CD4-positive, alpha-beta T cell treated with Interleukin-6 at 100 ng/mL for 8 hours (primary cell): ENCODE results near the gene HEG1.
A peak's percentile ranks its signal among the peaks of the same experiment; 100 is the strongest.
"Not testable (repeated sequence)": the region's sequence is repeated elsewhere in the genome, so short reads cannot be mapped to it uniquely, and the experiment has no call there.

Experiments used
- DNase-seq: peaks from one replicate; pipeline ENCODE4 v3.0.0-alpha.2; 2020; ENCODE audit warnings: mixed read lengths, low spot score

HEG1 gene

GRCh38 chr3:125055913-125056745, at the start of gene HEG1:
HEG1 (minus strand) TSS chr3:125055997; CDS start chr3:125055890, 107 bp downstream.
- peak; percentile 68 for DNase-seq

GRCh38 chr3:125105116-125105515, 49.3 kb upstream of the HEG1 start:
- no peak for DNase-seq

GRCh38 chr3:125104639-125105038, 48.8 kb upstream of the HEG1 start:
- no peak for DNase-seq

- no peak for DNase-seq
Measured at GRCh38 chr3:125103406-125103805, 47.6 kb upstream of the HEG1 start.

GRCh38 chr3:125102470-125102869, 46.7 kb upstream of the HEG1 start:
- DNase-seq, result no peak

GRCh38 chr3:125098611-125099291, 43.0 kb upstream of the HEG1 start:
- no peak for DNase-seq

- no peak for DNase-seq
Measured at GRCh38 chr3:125090649-125091048, 34.9 kb upstream of the HEG1 start.

- DNase-seq, result no peak
Measured at GRCh38 chr3:125087768-125088391, 32.1 kb upstream of the HEG1 start.

- no peak for DNase-seq
Measured at GRCh38 chr3:125085166-125085565, 29.4 kb upstream of the HEG1 start.

- no peak for DNase-seq
Measured at GRCh38 chr3:125083776-125084175, 28.0 kb upstream of the HEG1 start.

GRCh38 chr3:125082339-125082738, 26.5 kb upstream of the HEG1 start:
- not testable (repeated sequence) for DNase-seq

GRCh38 chr3:125080077-125080476, 24.3 kb upstream of the HEG1 start:
- DNase-seq, result no peak

GRCh38 chr3:125079675-125080045, 23.9 kb upstream of the HEG1 start:
- no peak for DNase-seq

GRCh38 chr3:125078951-125079674, 23.3 kb upstream of the HEG1 start:
- no peak for DNase-seq

- DNase-seq, result no peak
Measured at GRCh38 chr3:125077864-125078263, 22.1 kb upstream of the HEG1 start.

GRCh38 chr3:125076464-125076863, 20.7 kb upstream of the HEG1 start:
- DNase-seq, result no peak

- DNase-seq, result no peak
Measured at GRCh38 chr3:125075738-125076137, 19.9 kb upstream of the HEG1 start.

- no peak for DNase-seq
Measured at GRCh38 chr3:125073390-125073905, 17.7 kb upstream of the HEG1 start.

GRCh38 chr3:125072749-125073389, 17.1 kb upstream of the HEG1 start:
- DNase-seq, result no peak

GRCh38 chr3:125072301-125072700, 16.5 kb upstream of the HEG1 start:
- no peak for DNase-seq

GRCh38 chr3:125069968-125070745, 14.4 kb upstream of the HEG1 start:
- no peak for DNase-seq
